HCT116 (cell line): ENCODE measurements around the gene GNG7.

ENCODE experiments used
- FOSL1 ChIP-seq: IDR thresholded peaks from 2 replicates; pipeline ENCODE4 v1.6.1; 2012; ENCODE audit warnings: low read depth
- JUND ChIP-seq: IDR thresholded peaks from 2 replicates; pipeline ENCODE4 v1.6.1; 2012
- SIN3A ChIP-seq: IDR thresholded peaks from 2 replicates; pipeline ENCODE4 v1.6.1; 2012; ENCODE audit warnings: low read depth
- SP1 ChIP-seq: IDR thresholded peaks from 2 replicates; pipeline ENCODE4 v1.6.1; 2012; ENCODE audit warnings: low read depth
- TF ChIP-seq, protein P1 (sequence below), 3 experiments: fragments of 200-600 bp in 1 of 3; sonication (generic) in 1 of 3; IDR thresholded peaks in 2 of 3; conservative IDR thresholded peaks in 1 of 3; 2 replicates each; pipeline ENCODE4 v1.5.1; 2012 to 2017; ENCODE audit warnings: low read depth in 2 of 3, low read length in 2 of 3, antibody characterized with exemption in 1 of 3, borderline replicate concordance in 1 of 3, control low read depth in 1 of 3, mild to moderate bottlenecking in 1 of 3, mixed read lengths in 1 of 3, mixed run types in 1 of 3, moderate library complexity in 1 of 3; ENCODE audit not compliant: insufficient read depth in 1 of 3

DNA sequence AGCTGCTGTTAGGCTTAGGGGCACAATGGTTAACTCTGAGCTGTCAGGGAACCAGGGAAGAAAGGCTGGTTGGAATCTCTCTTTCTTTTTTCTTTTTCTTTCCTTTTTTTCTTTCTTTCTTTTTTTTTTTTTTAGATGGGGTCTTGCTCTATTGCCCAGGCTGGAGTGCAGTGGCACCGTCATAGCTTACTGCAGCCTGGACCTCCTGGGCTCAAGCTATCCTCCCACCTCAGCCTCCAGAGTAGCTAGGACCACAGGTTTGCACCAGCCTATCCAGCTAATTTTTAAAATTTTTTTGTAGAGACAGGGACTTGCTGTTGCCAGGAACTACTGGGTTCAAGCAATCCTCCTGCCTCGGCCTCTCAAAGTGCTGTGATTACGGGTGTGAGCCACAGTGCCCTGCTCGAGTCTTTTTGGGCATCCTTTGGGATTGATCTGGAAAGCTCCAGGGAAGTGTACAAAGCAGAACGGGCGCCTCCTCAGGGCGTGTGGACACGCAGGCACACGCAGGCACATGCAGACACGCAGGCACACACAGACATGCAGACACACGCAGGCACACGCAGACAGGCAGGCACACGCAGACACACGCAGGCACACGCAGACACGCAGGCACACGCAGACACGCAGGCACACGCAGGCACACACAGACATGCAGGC lies 127.4 kb downstream of the GNG7 start:
- TF ChIP-seq JUND (no peak), FOSL1 (no peak), SP1 (no peak), SIN3A (no peak)
- TF ChIP-seq, protein P1, sequence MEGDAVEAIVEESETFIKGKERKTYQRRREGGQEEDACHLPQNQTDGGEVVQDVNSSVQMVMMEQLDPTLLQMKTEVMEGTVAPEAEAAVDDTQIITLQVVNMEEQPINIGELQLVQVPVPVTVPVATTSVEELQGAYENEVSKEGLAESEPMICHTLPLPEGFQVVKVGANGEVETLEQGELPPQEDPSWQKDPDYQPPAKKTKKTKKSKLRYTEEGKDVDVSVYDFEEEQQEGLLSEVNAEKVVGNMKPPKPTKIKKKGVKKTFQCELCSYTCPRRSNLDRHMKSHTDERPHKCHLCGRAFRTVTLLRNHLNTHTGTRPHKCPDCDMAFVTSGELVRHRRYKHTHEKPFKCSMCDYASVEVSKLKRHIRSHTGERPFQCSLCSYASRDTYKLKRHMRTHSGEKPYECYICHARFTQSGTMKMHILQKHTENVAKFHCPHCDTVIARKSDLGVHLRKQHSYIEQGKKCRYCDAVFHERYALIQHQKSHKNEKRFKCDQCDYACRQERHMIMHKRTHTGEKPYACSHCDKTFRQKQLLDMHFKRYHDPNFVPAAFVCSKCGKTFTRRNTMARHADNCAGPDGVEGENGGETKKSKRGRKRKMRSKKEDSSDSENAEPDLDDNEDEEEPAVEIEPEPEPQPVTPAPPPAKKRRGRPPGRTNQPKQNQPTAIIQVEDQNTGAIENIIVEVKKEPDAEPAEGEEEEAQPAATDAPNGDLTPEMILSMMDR (IDR thresholded peaks at IDR 0.05 in 2 of 3, conservative IDR thresholded peaks at IDR 0.05 in 1 of 3; ENCODE audit: borderline replicate concordance in 1 of 3, insufficient read depth in 1 of 3, low read depth in 2 of 3, low read length in 2 of 3) = no peak
